Stimulated activated naive CD4-positive, alpha-beta T cell (primary cell): ENCODE results near the gene ZNF710.
A peak's percentile ranks its signal among the peaks of the same experiment; 100 is the strongest.

Experiments used
- DNase-seq, 6 experiments: peaks; one replicate each; lab custom pipeline; 2025; lab: John Stamatoyannopoulos, UW

Gene ZNF710

GRCh38 chr15:90079619-90080457 lies 78.7 kb downstream of the ZNF710 start:
- no peak for DNase-seq

- DNase-seq = no peak
Measured at GRCh38 chr15:90080458-90080755, 79.3 kb downstream of the ZNF710 start.

- no peak for DNase-seq
Measured at GRCh38 chr15:90080818-90081393, 79.8 kb downstream of the ZNF710 start.

- no peak for DNase-seq
Measured at GRCh38 chr15:90082140-90082715, 81.1 kb downstream of the ZNF710 start.

GRCh38 chr15:90083419-90083818 lies 82.3 kb downstream of the ZNF710 start:
- no peak for DNase-seq

- no peak for DNase-seq
Measured at GRCh38 chr15:90083954-90084607, 83.0 kb downstream of the ZNF710 start.

GRCh38 chr15:90084876-90085423 lies 83.8 kb downstream of the ZNF710 start:
- no peak for DNase-seq

GRCh38 chr15:90085565-90085964 lies 84.4 kb downstream of the ZNF710 start:
- DNase-seq = no peak

- peak in 4 of 6 experiments; percentile 16 to 56 (median 20) for DNase-seq
Measured at GRCh38 chr15:90086868-90087268, 85.7 kb downstream of the ZNF710 start.

- DNase-seq = peak in 1 of 6 experiments; percentile 13
Measured at GRCh38 chr15:90087454-90088154, 86.5 kb downstream of the ZNF710 start.

- DNase-seq = no peak
Measured at GRCh38 chr15:90090226-90090848, 89.2 kb downstream of the ZNF710 start.

- DNase-seq = no peak
Measured at GRCh38 chr15:90091156-90091931, 90.2 kb downstream of the ZNF710 start.

- DNase-seq = no peak
Measured at GRCh38 chr15:90095521-90095959, 94.4 kb downstream of the ZNF710 start.

GRCh38 chr15:90097475-90097874 lies 96.4 kb downstream of the ZNF710 start:
- DNase-seq = peak; percentile 7 to 81 (median 60)

GRCh38 chr15:90099072-90099867 lies 98.1 kb downstream of the ZNF710 start:
- DNase-seq = peak in 5 of 6 experiments; percentile 12 to 58 (median 30)

GRCh38 chr15:90099868-90100831 lies 99.0 kb downstream of the ZNF710 start:
- DNase-seq = no peak

GRCh38 chr15:90101130-90101968 lies 100.2 kb downstream of the ZNF710 start:
- DNase-seq = peak; percentile 12 to 34 (median 30)
